GM21786 (cell line): ENCODE data around the gene TFAP2E.
"Not testable (repeated sequence)": the region's sequence is repeated elsewhere in the genome, so short reads cannot be mapped to it uniquely, and the experiment has no call there.

Experiments used
- ATAC-seq: cut with Tn5 transposase; IDR thresholded peaks from one replicate; pipeline ENCODE4 v1.9.1; 2021; ENCODE audit not compliant: unreplicated experiment

The TFAP2E gene

DNA sequence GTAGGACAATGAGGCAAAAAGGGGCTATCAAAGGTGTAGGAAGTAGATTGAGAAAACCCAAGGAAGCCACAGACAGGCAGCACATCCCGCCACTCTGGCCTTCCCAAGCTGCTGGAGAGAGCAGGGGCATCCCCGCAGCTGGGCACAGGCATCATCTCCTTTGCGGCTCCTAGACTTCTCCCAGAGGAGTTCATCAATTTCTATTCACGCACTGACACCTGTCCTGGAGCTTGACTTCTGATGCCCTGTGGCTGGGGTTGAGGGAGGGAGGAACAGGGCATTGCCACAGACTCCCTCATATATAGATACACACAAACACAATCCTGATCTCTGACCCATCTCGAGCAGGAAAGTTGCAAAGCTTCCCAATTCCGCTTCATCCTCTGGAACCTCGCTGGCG is 1.9 kb upstream of the TFAP2E start:
- no peak for ATAC-seq

DNA sequence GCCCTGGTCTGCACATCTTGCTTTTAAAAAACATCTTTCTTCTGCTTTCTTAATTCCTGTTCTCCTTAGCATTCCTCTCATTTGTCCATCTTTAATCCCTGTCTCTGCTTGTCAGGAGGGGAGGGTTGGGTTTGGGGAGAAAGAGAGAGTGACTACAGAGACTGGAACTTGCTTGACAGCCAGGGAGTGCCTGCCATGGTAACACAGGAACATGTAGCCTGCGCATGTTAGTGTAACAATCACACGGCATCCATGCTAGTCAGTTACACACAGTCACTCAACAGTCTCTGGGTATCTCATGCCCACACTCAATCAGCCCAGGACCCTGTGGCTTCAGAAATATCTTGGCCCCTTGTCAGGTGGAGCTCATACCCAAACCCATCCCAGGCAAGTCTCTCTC is 818 bp upstream of the TFAP2E start:
- ATAC-seq = no peak

GRCh38 chr1:35574125-35574654 is 1.1 kb downstream of the TFAP2E start:
- no peak for ATAC-seq

DNA sequence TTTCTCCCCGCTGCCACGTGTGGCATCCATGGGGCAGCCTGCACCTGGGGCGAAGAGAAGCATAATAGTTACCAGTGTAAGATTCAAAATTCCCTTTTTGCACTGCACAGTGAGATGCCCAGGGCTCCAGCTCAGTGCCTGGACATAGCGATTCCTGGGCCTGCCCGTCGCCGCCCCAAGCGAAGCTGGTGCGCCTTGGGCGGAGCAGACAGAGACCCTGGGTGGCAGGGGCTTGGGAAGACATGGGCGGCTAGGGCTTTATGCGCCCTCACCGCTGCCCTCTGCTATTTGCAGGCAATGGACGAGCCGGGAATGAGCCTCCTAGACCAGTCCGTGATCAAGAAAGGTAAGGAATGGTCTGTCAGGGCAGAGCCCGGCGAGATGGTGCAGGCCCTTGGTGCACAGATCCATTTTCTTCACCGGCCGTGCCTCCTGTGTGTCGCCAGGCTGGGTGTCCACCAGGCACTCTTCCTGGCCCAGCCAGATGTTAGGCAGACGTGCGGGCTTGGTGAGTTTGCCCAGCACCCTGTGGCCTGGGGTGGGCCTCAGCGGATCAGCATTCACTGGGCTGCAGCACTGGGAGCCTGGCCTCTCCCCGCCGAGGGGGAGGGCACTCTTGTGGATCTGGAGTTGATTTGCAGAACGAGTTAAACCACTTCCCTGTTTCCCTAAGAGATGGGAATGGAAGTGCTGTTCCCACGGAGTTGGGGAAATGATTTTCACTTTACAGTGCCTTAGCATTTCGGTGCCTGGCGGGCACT is 1.7 kb downstream of the TFAP2E start:
- ATAC-seq = no peak

- no peak for ATAC-seq
These were observed 2.4 kb downstream of the TFAP2E start for GRCh38 chr1:35575416-35575958.

DNA sequence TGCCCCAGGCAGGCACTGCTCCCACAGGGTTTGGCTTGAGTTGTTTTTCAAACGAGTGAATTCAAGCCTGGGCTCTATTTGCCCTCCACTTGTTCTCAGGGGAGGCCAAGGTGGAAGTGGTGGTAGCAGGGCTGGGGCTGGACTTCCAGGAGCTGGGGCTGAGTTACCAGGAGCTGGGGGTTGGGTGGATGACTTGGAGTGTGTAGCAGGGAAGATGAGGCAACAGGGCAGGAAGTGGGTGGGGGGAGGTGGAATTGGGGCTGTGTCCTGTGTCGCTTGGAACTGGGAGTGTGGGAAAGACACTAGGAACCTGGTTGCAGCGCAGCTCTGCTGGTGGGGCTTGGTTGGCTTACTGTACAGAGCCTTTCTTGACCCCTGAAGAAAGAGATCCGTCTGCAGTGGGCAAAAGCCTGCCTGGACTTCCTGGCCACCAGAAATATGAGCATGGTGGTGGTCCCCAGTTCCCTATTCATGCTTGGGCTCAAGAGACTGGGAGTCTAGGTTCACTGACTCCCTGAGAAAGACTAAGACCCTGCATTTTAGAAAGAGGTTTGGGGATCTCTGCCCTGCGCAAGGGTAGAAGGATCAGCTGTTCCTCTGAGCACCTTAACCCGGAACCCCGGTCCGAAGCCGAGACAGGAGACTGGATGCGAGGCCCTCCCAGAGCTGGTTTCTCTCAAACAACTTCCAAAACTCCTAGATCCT is 3.1 kb downstream of the TFAP2E start:
- no peak for ATAC-seq

- not testable (repeated sequence) for ATAC-seq
These were observed 3.6 kb downstream of the TFAP2E start for GRCh38 chr1:35576766-35577070.

GRCh38 chr1:35577071-35577998 is 4.2 kb downstream of the TFAP2E start:
- ATAC-seq = no peak

DNA sequence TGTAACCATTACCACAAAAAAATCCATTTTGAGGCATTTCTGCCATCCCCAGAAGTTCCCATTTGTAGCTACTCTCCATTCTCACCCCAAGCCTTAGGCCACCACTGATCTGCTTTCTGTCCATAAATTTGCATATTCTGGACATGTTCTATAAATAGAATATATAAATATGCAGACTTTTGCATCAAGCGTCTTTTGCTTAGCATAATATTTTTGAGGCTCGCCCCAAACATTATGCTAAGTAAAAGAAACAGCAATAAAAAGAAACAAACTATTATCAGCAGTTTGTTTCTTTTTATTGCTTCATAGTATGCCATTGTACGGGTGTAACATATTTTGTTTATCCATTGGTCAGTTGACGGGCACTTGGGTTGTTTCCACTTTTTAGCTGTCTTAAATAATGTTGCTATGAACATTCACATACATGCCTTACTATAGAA is 7.9 kb downstream of the TFAP2E start:
- ATAC-seq = no peak

- not testable (repeated sequence) for ATAC-seq
These were observed 8.5 kb downstream of the TFAP2E start for GRCh38 chr1:35581621-35582020.

DNA sequence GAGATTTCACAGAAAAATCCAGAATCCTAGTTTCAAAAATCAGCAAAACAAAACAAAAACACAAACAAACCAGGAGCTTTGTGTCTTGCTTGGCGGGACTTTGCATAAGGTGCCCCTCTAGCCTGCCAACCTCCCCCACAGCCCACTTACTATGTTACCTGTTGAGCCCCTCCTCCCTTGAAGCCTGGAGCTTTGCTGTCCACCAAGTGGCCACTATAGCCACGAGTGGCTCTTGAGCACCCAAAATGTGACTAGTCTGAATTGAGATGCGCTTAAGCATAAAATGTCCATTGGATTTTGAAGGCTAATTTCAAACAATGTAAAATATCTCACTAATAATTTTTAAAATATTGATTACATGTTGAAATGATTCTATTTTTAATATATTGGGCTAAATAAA is 12.2 kb downstream of the TFAP2E start:
- ATAC-seq = no peak

GRCh38 chr1:35585805-35586204 is 12.7 kb downstream of the TFAP2E start:
- not testable (repeated sequence) for ATAC-seq

DNA sequence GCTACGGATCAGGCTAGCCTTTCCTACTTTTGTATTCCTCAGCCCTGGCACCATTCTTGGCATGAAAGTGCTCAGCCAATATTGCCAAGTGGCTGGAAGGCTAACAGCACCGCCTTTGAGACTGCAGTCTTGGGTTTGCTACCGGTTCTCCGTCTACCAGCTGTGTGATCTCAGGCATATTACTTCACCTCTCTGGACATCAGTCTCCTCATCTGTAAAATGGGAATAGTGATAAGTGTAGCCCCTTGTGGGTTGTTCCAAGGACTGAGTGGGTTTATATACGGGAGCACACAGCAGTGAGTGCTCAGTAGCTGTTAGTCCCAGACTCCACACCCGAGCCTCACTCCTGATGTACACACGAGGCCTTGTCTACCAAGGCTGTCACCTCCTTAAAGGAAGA is 13.7 kb downstream of the TFAP2E start:
- no peak for ATAC-seq

GRCh38 chr1:35587736-35588135 is 14.6 kb downstream of the TFAP2E start:
- no peak for ATAC-seq

GRCh38 chr1:35588197-35588910 is 15.2 kb downstream of the TFAP2E start:
- ATAC-seq = no peak

GRCh38 chr1:35589516-35590427 is 16.7 kb downstream of the TFAP2E start:
- ATAC-seq = no peak

- ATAC-seq = no peak
These were observed 17.4 kb downstream of the TFAP2E start for GRCh38 chr1:35590476-35591040.

DNA sequence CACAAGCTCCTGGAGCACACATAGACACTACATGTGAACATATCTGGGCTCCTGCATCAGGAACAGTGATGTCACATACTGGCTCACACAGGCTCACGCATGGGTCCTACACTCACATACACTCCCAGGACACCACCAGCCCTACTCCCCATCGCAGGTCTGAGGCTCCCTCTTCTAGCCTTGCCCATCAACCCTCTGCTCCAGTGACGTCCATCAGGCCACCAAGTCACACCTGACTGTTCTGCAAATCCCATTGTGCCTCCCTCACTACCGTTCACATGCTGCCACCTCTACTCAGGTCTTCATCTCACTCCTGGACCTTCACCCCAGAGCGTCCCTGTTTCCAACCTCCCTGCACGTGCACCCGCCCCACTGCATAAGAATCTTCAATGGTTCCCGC is 18.1 kb downstream of the TFAP2E start:
- ATAC-seq = no peak
